SK-N-MC (cell line): ENCODE measurements around the gene CHST15.

Source experiments
- DNase-seq: peaks from one replicate; pipeline ENCODE4 v3.0.0-alpha.2; 2011; ENCODE audit warnings: low read depth, low spot score
- H3K27ac ChIP-seq: fragments of 200-600 bp; sonication (generic); 2 replicates; pipeline ENCODE4 v1.5.1; 2016; ENCODE audit warnings: mixed run types
- H3K36me3 ChIP-seq: fragments of 200-600 bp; sonication (generic); 2 replicates; pipeline ENCODE4 v1.6.1; 2017; ENCODE audit warnings: antibody characterized with exemption, low read length, mixed read lengths; ENCODE audit not compliant: insufficient read depth
- H3K4me3 ChIP-seq: fragments of 200-600 bp; sonication (generic); 2 replicates; pipeline ENCODE4 v1.5.1; 2016
- H3K9ac ChIP-seq: fragments of 200-600 bp; sonication (generic); 2 replicates; pipeline ENCODE4 v1.8.0; 2017; ENCODE audit warnings: mixed run types, mixed read lengths; ENCODE audit not compliant: insufficient read length
- H3K9me3 ChIP-seq: fragments of 200-600 bp; sonication (generic); 2 replicates; pipeline ENCODE4 v1.6.1; 2017; ENCODE audit warnings: low read depth, mild to moderate bottlenecking, antibody characterized with exemption, low read length, moderate library complexity, mixed read lengths
- EZH2 ChIP-seq: fragments of 200-600 bp; sonication (generic); IDR thresholded peaks from one replicate; pipeline ENCODE4 v1.6.1; 2017; ENCODE audit warnings: antibody characterized with exemption
- FOXP2 ChIP-seq: optimal IDR thresholded peaks from 2 replicates; pipeline ENCODE3; 2011; ENCODE audit warnings: mild to moderate bottlenecking, moderate library complexity; ENCODE audit not compliant: insufficient read depth; ENCODE audit errors: extremely low read length, control extremely low read depth
- POLR2AphosphoS5 ChIP-seq: IDR thresholded peaks from 2 replicates; pipeline ENCODE4 v1.6.1; 2012; ENCODE audit warnings: mild to moderate bottlenecking, low read depth, low read length, borderline replicate concordance

CHST15 gene

GRCh38 chr10:124117833-124118232, 24.4 kb upstream of the CHST15 start:
- DNase-seq = no peak
- Histone ChIP-seq H3K4me3 (no peak overlapping the region), H3K27ac (no peak overlapping the region), H3K9ac (no peak overlapping the region), H3K9me3 (no peaks in the 10 kb centered on the region), H3K36me3 (no peaks in the 10 kb centered on the region)
- TF ChIP-seq POLR2AphosphoS5 = no peak
- no peak for TF ChIP-seq FOXP2
- no peak for TF ChIP-seq EZH2

- H3K27ac ChIP-seq = no peak overlapping the region
- no peaks in the 10 kb centered on the region for H3K36me3 ChIP-seq
These were observed 24.1 kb upstream of the CHST15 start for GRCh38 chr10:124117511-124117785.

GRCh38 chr10:124116771-124117510, 23.5 kb upstream of the CHST15 start:
- H3K9me3 ChIP-seq = no peaks in the 10 kb centered on the region
- no peak overlapping the region for H3K27ac ChIP-seq
- no peak for DNase-seq
- H3K36me3 ChIP-seq = no peaks in the 10 kb centered on the region
- TF ChIP-seq EZH2 = no peak
- no peak for TF ChIP-seq POLR2AphosphoS5
- no peak for TF ChIP-seq FOXP2
- no peak overlapping the region for H3K4me3 ChIP-seq
- H3K9ac ChIP-seq = no peak overlapping the region

More at GRCh38 chr10:124117511-124117785, 24.1 kb upstream of the CHST15 start:
- H3K9me3 ChIP-seq = no peaks in the 10 kb centered on the region
- TF ChIP-seq FOXP2 = no peak
- TF ChIP-seq POLR2AphosphoS5 = no peak
- TF ChIP-seq EZH2 = no peak
- no peak overlapping the region for H3K4me3 ChIP-seq
- no peak overlapping the region for H3K9ac ChIP-seq
- DNase-seq = no peak

GRCh38 chr10:124114696-124115095, 21.3 kb upstream of the CHST15 start:
- no peak overlapping the region for H3K9ac ChIP-seq
- TF ChIP-seq POLR2AphosphoS5 = no peak
- TF ChIP-seq EZH2 = no peak
- no peak for TF ChIP-seq FOXP2
- H3K9me3 ChIP-seq = no peaks in the 10 kb centered on the region
- no peaks in the 10 kb centered on the region for H3K36me3 ChIP-seq
- H3K4me3 ChIP-seq = no peak overlapping the region
- no peak overlapping the region for H3K27ac ChIP-seq
- DNase-seq = no peak

GRCh38 chr10:124112891-124113580, 19.6 kb upstream of the CHST15 start:
- DNase-seq = no peak
- Histone ChIP-seq H3K4me3 (no peak overlapping the region), H3K9me3 (no peaks in the 10 kb centered on the region), H3K27ac (no peak overlapping the region), H3K36me3 (no peaks in the 10 kb centered on the region), H3K9ac (no peak overlapping the region)
- TF ChIP-seq POLR2AphosphoS5 (no peak), FOXP2 (no peak), EZH2 (no peak)

DNA sequence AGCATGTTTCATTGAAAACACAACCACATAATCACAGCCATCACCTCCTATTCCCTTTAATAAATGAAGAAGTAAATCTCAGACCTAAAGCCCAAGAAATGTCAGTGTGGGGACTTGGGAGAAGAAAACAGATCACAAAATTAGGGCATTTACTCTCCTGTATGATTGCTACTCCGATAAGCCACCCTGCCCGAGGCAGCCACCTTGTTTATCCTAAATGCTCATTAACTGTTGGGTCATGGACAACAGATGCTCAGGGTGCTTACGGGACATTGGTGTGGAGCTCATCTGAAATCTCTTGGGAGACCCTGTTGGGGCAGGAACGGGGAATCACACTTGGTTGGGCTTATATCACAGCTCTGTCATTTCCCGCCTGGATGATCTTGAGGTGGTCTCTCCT, 17.5 kb upstream of the CHST15 start:
- H3K36me3 ChIP-seq = no peaks in the 10 kb centered on the region
- no peaks in the 10 kb centered on the region for H3K9me3 ChIP-seq
- TF ChIP-seq POLR2AphosphoS5 (no peak), EZH2 (no peak), FOXP2 (no peak)
- H3K9ac ChIP-seq = no peak overlapping the region
- no peak for DNase-seq
- H3K27ac ChIP-seq = no peak overlapping the region
- no peak overlapping the region for H3K4me3 ChIP-seq

GRCh38 chr10:124109261-124109660, 15.9 kb upstream of the CHST15 start:
- Histone ChIP-seq H3K27ac (no peak overlapping the region), H3K9ac (no peak overlapping the region), H3K36me3 (no peaks in the 10 kb centered on the region), H3K9me3 (no peaks in the 10 kb centered on the region), H3K4me3 (no peak overlapping the region)
- TF ChIP-seq FOXP2 = no peak
- no peak for TF ChIP-seq EZH2
- no peak for TF ChIP-seq POLR2AphosphoS5
- DNase-seq = no peak

DNA sequence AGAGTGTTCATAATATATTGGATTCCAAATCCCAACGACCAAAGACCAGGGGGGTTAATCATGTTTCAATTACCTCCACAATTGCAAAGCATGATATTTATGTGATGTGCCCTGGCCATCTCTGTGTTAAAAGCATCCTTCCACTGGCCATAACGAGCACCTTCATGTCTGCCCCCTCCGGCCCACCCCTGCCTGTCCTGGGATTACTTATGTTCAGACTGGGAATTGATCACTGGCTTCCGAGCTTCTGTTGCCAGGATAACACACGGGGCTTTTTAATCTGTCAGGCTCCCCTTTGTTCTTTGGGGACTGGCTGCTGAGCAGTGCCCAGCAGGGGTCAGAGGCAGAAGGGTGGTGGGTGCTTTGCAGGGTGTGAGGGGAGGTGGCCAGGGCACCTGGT, 13.7 kb upstream of the CHST15 start:
- Histone ChIP-seq H3K9ac (no peak overlapping the region), H3K36me3 (no peaks in the 10 kb centered on the region), H3K27ac (no peak overlapping the region)

GRCh38 chr10:124106241-124106879, 13.0 kb upstream of the CHST15 start:
- no peak for DNase-seq
- Histone ChIP-seq H3K27ac (no peak overlapping the region), H3K9ac (no peak overlapping the region), H3K9me3 (no peaks in the 10 kb centered on the region), H3K36me3 (no peaks in the 10 kb centered on the region), H3K4me3 (no peak overlapping the region)
- TF ChIP-seq POLR2AphosphoS5 (no peak), FOXP2 (no peak), EZH2 (no peak)

More for the DNA sequence above, 13.7 kb upstream of the CHST15 start:
- Histone ChIP-seq H3K9me3 (no peaks in the 10 kb centered on the region), H3K4me3 (no peak overlapping the region)
- TF ChIP-seq POLR2AphosphoS5 (no peak), EZH2 (no peak), FOXP2 (no peak)
- no peak for DNase-seq
